Cardiac fibroblast (primary cell): ENCODE results near the gene GPC3.

Source experiments
- DNase-seq, 2 donors: peaks; one replicate each; pipeline versions ENCODE4 v3.0.0 to v3.0.0-alpha.2; 2010; ENCODE audit warnings: low read depth in 2 of 2
- H3K4me3 ChIP-seq, 2 donors: replicated peaks in 1 of 2; 1 replicate in 1 of 2; 2 replicates in 1 of 2; pipeline ENCODE4 v1.5.1; 2011; ENCODE audit warnings: low read depth in 2 of 2, low read length in 2 of 2, mild to moderate bottlenecking in 2 of 2, moderate library complexity in 1 of 2
- TF ChIP-seq, protein P1 (sequence below): IDR thresholded peaks from one replicate; pipeline ENCODE4 v1.5.1; 2011; ENCODE audit warnings: low read depth, mild to moderate bottlenecking, low read length, inconsistent platforms

GPC3 gene

DNA sequence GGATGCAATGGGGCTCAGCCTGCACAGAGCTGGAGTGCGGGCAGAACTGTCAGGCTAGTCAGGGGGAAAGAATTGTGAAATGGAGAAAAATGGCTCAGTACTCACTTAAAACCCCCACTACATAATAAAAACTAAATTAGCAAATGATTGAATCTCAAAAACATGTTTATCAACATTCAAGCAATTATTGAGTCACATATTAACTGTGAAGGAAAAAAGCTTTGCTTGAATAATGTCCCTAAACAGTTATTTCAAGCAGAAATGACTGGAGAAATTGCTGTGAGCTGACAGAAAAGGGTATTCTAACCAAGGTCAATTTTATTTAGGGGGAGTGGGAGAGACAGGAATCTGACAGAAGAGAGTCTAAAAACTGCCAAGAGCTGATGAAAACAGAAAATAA, 37.4 kb downstream of the GPC3 start:
- H3K4me3 ChIP-seq: no peak overlapping the region
- no peak for DNase-seq
- TF ChIP-seq, protein P1, sequence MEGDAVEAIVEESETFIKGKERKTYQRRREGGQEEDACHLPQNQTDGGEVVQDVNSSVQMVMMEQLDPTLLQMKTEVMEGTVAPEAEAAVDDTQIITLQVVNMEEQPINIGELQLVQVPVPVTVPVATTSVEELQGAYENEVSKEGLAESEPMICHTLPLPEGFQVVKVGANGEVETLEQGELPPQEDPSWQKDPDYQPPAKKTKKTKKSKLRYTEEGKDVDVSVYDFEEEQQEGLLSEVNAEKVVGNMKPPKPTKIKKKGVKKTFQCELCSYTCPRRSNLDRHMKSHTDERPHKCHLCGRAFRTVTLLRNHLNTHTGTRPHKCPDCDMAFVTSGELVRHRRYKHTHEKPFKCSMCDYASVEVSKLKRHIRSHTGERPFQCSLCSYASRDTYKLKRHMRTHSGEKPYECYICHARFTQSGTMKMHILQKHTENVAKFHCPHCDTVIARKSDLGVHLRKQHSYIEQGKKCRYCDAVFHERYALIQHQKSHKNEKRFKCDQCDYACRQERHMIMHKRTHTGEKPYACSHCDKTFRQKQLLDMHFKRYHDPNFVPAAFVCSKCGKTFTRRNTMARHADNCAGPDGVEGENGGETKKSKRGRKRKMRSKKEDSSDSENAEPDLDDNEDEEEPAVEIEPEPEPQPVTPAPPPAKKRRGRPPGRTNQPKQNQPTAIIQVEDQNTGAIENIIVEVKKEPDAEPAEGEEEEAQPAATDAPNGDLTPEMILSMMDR: no peak

DNA sequence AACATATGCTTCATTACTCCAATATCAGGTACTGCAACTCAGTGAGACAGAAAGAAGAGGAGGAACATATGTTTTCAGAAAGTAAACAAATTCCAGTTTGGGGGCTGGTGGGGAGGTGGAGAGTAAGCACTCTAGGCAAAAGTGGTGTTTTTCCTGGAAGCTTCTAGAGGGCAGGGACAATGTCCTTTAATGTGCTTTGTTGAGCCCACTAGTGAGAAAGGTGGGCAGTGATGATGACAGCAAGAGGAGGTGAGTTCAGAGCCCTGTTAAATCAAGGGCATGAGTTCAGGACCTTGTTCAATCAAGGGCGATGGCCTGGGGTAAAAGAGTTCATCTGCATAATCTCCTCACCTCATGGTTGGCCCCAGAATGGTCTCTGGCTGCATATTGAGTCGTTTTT, 38.4 kb downstream of the GPC3 start:
- no peak overlapping the region for H3K4me3 ChIP-seq
- TF ChIP-seq, protein P1: no peak
- no peak for DNase-seq

DNA sequence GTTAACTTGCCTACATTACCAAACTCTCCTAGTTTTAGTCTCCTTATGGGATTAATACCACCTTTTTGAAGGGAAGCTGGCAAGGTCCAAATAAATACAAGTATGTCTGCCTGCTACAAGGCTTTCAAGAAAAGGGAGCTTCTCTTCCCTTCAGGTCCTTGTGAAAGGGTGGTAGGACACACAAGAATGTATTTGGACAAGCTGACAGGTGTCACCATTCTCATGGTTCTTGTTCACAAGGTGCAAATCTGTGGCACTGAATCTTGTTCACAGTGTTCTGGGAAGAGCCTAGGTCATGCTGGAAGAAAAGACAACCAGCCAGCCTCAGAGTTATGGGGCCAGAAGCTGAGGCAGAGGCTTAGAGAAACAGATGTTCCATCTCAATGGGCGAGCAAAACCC, 41.9 kb downstream of the GPC3 start:
- DNase-seq: no peak
- TF ChIP-seq, protein P1: no peak
- no peak overlapping the region for H3K4me3 ChIP-seq

DNA sequence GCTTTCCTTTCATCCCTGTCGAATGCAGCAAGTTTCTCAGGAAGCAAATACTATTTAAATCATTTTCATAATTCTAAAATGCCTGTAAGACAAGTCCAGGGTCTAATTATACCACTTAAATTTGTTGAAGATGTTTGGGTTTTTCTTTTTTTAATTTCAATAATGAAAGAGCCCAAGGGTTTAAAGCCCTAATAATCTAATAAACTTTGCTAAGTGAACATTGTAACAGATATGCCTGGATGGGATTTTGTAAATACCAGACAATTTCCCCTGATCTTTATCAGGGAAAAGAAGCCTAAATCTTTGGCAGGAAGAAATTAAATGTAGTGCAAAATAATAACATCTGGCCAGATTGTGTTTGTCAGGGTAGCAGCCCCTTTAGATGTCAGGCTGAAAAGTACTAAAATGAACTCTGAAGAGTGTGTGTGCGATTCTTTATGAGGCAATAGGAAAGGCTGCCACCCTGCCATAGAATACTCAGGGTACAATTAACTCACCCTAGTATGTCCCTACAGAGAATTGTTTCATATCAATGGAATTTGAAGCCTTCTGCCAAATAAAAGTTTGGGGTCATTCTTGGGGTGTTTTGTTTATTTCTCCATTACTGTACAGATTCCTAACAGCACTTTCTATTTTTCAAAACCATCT, 45.6 kb downstream of the GPC3 start:
- TF ChIP-seq, protein P1: no peak
- no peak overlapping the region for H3K4me3 ChIP-seq
- no peak for DNase-seq

DNA sequence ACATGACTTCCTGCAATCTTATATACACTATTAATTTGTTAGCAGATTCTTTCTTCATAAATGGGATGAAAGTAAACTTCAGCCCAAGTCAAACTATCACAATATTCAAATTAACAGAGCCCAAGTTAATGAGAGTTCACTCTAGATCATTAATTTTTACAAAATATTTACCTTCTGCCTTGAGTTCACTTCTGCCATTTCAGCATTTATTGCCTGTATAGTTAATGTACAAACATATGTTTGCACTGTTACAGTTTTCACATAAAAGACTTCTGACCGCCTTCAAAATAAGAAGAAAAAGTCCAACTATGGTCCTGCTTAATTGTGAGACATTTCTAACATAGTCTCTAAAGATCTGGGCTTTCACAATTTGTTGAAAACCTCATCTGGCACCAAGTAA, 46.9 kb downstream of the GPC3 start:
- H3K4me3 ChIP-seq: no peak overlapping the region
- TF ChIP-seq, protein P1: no peak
- no peak for DNase-seq

DNA sequence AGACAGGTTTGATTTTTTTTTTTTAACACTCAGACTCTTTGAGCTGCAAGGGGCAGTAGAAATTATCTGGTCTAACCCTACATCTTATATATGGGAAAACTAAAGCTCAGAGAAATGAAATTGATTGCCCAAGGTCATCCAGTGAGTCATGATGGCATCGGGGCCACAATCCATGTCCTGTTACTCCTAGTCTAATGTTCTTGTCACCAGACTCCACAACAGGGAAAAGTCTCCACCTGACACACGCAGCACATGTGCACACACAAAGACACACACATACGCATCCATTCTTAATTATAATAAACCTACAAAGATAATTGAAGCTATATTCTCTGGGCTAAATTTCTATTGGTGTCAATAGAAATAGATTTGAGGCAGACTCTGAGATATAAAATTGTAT, 48.4 kb downstream of the GPC3 start:
- no peak for DNase-seq
- no peak overlapping the region for H3K4me3 ChIP-seq
- TF ChIP-seq, protein P1: no peak

DNA sequence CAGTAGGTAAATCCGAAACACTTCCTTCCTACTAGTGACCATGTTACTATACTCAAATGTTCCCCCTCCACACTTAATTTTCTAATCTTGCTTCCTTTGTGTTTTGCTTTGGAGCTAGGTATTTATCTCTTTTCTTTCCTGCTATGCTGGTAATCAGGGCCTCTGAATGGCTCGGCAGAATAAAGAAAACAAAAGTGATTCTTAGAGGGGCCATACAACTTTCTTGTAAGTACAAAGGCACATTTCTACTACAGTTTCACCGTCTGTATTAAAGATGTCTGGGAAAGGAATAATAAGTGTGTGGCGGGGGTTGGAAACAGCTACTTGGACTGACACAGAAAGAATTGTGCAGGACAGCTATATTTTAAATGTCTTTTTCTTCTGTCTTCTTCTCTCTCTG, 50.3 kb downstream of the GPC3 start:
- TF ChIP-seq, protein P1: no peak
- no peak overlapping the region for H3K4me3 ChIP-seq
- no peak for DNase-seq
